A549 (cell line): ENCODE results near the gene SPOCK2. TPM values are rescaled to one million over a fixed set of nuclear protein-coding genes. Genes with fewer than 3 reads are reported as not detected.

Experiments
- ATAC-seq, 2 experiments: fragments of 200-7000 bp in 1 of 2; fragments of >200 bp in 1 of 2; cut with Nextera tagmentation in 1 of 2; cut with Tn5 transposase in 1 of 2; 3 replicates each; pipeline versions ENCODE4 v1.8.0 to v1.9.1; 2018 to 2020; ENCODE audit warnings: mild to moderate bottlenecking in 1 of 2, moderate library complexity in 1 of 2
- CTCF ChIA-PET: fragments of 300-600 bp; sonication (Branson Sonifier 250); formaldehyde crosslinking; extraction: SDS; loops from one replicate; lab custom pipeline; 2021; ENCODE audit warnings: antibody characterized with exemption, inconsistent platforms; lab: Yijun Ruan, JAX
- POLR2A ChIA-PET: fragments of 350-600 bp; formaldehyde crosslinking; extraction: SDS; loops from one replicate; lab custom pipeline; 2021; ENCODE audit warnings: antibody characterized with exemption, inconsistent platforms; lab: Yijun Ruan, JAX
- DNase-seq, 2 experiments: peaks; one replicate each; pipeline versions ENCODE4 v3.0.0 to v3.0.0-alpha.2; 2011 to 2016; ENCODE audit warnings: low read depth in 1 of 2, low spot score in 1 of 2
- FAIRE-seq: peaks from 2 replicates; lab custom pipeline; 2011; peaks lifted over from hg19 to GRCh38; lab: Jason Lieb, UNC
- H3K27ac ChIP-seq, 2 experiments: fragments of >200 bp; sonication (Bioruptor Twin); formaldehyde crosslinking; 3 replicates each; pipeline ENCODE4 v1.5.1; 2016 to 2017
- H3K4me1 ChIP-seq: fragments of >200 bp; sonication (Bioruptor Twin); formaldehyde crosslinking; 3 replicates; pipeline ENCODE4 v1.6.1; 2016
- H3K4me2 ChIP-seq: fragments of >200 bp; sonication (Bioruptor Twin); formaldehyde crosslinking; 3 replicates; pipeline ENCODE4 v1.6.1; 2016
- H3K4me3 ChIP-seq: fragments of >200 bp; sonication (Bioruptor Twin); formaldehyde crosslinking; 3 replicates; pipeline ENCODE4 v1.5.1; 2016
- H3K9me3 ChIP-seq: fragments of >200 bp; sonication (Bioruptor Twin); formaldehyde crosslinking; 3 replicates; pipeline ENCODE4 v1.6.1; 2016
- CEBPB ChIP-seq, 2 experiments: fragments of >200 bp in 1 of 2; sonication (Bioruptor Twin) in 1 of 2; formaldehyde crosslinking in 1 of 2; IDR thresholded peaks; 2 replicates each; pipeline ENCODE4 v1.6.1; 2012 to 2016
- ELK1 ChIP-seq: fragments of 150-350 bp; IDR thresholded peaks from 2 replicates; pipeline ENCODE4 v1.6.1; 2014; ENCODE audit warnings: low read depth, mild to moderate bottlenecking, low read length
- EP300 ChIP-seq, 2 experiments: fragments of >200 bp; sonication (Bioruptor Twin); formaldehyde crosslinking; IDR thresholded peaks; 2 replicates in 1 of 2; 3 replicates in 1 of 2; pipeline ENCODE4 v1.6.1; 2016 to 2017
- FOSB ChIP-seq: fragments of 250-450 bp; sonication (Bioruptor Pico); IDR thresholded peaks from 2 replicates; pipeline ENCODE4 v1.5.0; 2020; ENCODE audit warnings: mild to moderate bottlenecking, moderate library complexity
- FOSL2 ChIP-seq, 2 experiments: fragments of 450-650 bp in 1 of 2; fragments of >200 bp in 1 of 2; sonication (Bioruptor Twin) in 1 of 2; formaldehyde crosslinking; IDR thresholded peaks; 2 replicates each; pipeline versions ENCODE4 v1.5.0 to v1.6.1; 2016 to 2020; ENCODE audit warnings: mild to moderate bottlenecking in 1 of 2, moderate library complexity in 1 of 2
- HDAC2 ChIP-seq: fragments of 200-600 bp; sonication (generic); IDR thresholded peaks from 2 replicates; pipeline ENCODE4 v1.6.1; 2016
- HES2 ChIP-seq: fragments of >200 bp; sonication (Bioruptor Twin); formaldehyde crosslinking; IDR thresholded peaks from 2 replicates; pipeline ENCODE4 v1.6.1; 2016
- HOXA7 ChIP-seq: fragments of 250-450 bp; sonication (Bioruptor Pico); IDR thresholded peaks from 2 replicates; pipeline ENCODE4 v1.5.0; 2020; ENCODE audit warnings: mild to moderate bottlenecking, moderate library complexity
- HOXB13 ChIP-seq: fragments of 250-450 bp; sonication (Bioruptor Pico); IDR thresholded peaks from 2 replicates; pipeline ENCODE4 v1.5.0; 2020; ENCODE audit warnings: low read depth, mild to moderate bottlenecking, moderate library complexity
- HOXB5 ChIP-seq: fragments of 250-450 bp; sonication (Bioruptor Pico); IDR thresholded peaks from 2 replicates; pipeline ENCODE4 v1.5.0; 2020; ENCODE audit warnings: mild to moderate bottlenecking, moderate library complexity
- JUNB ChIP-seq: fragments of >200 bp; sonication (Bioruptor Twin); formaldehyde crosslinking; IDR thresholded peaks from 2 replicates; pipeline ENCODE4 v1.6.1; 2016
- KDM1A ChIP-seq: fragments of 200-600 bp; sonication (generic); IDR thresholded peaks from 2 replicates; pipeline ENCODE4 v1.6.1; 2016; ENCODE audit warnings: low read depth, mild to moderate bottlenecking
- KDM5A ChIP-seq: fragments of 200-600 bp; sonication (generic); IDR thresholded peaks from 2 replicates; pipeline ENCODE4 v1.6.1; 2016; ENCODE audit warnings: antibody characterized with exemption, mild to moderate bottlenecking
- MAZ ChIP-seq: fragments of 150-350 bp; IDR thresholded peaks from 2 replicates; pipeline ENCODE4 v1.6.1; 2014; ENCODE audit warnings: antibody characterized with exemption, low read depth, low read length, borderline replicate concordance
- NPAS2 ChIP-seq: fragments of 250-450 bp; sonication (Bioruptor Pico); IDR thresholded peaks from 2 replicates; pipeline ENCODE4 v1.8.0; 2022; ENCODE audit warnings: mild to moderate bottlenecking, moderate library complexity, borderline replicate concordance
- PBX3 ChIP-seq: IDR thresholded peaks from 2 replicates; pipeline ENCODE4 v1.6.1; 2012
- PHF8 ChIP-seq: fragments of 200-600 bp; sonication (generic); IDR thresholded peaks from 2 replicates; pipeline ENCODE4 v1.6.1; 2016; ENCODE audit warnings: low read depth, mild to moderate bottlenecking, antibody characterized with exemption, moderate library complexity, borderline replicate concordance
- RAD21 ChIP-seq, 2 experiments: fragments of >200 bp in 1 of 2; sonication (Bioruptor Twin) in 1 of 2; formaldehyde crosslinking in 1 of 2; IDR thresholded peaks in 1 of 2; conservative IDR thresholded peaks in 1 of 2; 2 replicates in 1 of 2; 3 replicates in 1 of 2; pipeline ENCODE4 v1.6.1; 2012 to 2018; ENCODE audit warnings: inconsistent platforms in 1 of 2
- RARB ChIP-seq: fragments of 250-450 bp; sonication (Bioruptor Pico); IDR thresholded peaks from 2 replicates; pipeline ENCODE4 v1.8.0; 2021; ENCODE audit warnings: mild to moderate bottlenecking, moderate library complexity
- RCOR1 ChIP-seq: fragments of 150-350 bp; IDR thresholded peaks from 2 replicates; pipeline ENCODE4 v1.6.1; 2014; ENCODE audit warnings: antibody characterized with exemption, low read length, low read depth
- USF2 ChIP-seq: fragments of 450-650 bp; IDR thresholded peaks from 2 replicates; pipeline ENCODE4 v1.6.1; 2014; ENCODE audit warnings: antibody characterized with exemption
- ZFP36 ChIP-seq: fragments of 450-650 bp; IDR thresholded peaks from 2 replicates; pipeline ENCODE4 v1.6.1; 2014; ENCODE audit warnings: borderline replicate concordance; ENCODE audit not compliant: partially characterized antibody
- ZNF302 ChIP-seq: fragments of 250-450 bp; sonication (Bioruptor Pico); IDR thresholded peaks from 2 replicates; pipeline ENCODE4 v1.9.0; 2021; ENCODE audit warnings: inconsistent platforms, mild to moderate bottlenecking, moderate library complexity
- WGBS: methylation state at CpG from one replicate; pipeline ENCODE4 v1.1.6; 2017; ENCODE audit errors: missing lambda C conversion rate; 5-methylcytosine and 5-hydroxymethylcytosine counted together
- polyA plus RNA-seq, 4 experiments: library from polyadenylated mRNA; depleted of rRNA in 3 of 4; stranded (reverse); fragments of >200 nt; fragmentation: RNase III in 1 of 4; extraction: RNeasy Plus Mini Kit Qiagen cat#74134 plus additional on column Dnase treatment in 1 of 4; gene quantifications; 2 replicates in 3 of 4; 3 replicates in 1 of 4; pipeline ENCODE4 v1.2.3, GENCODE V29; 2011 to 2017

SPOCK2 gene
- polyA plus RNA-seq, 2 of the 4 experiments (the other 2 are of a cell fraction), result 0.52 to 0.67 TPM

GRCh38 chr10:72041491-72041890 is 46.9 kb downstream of the SPOCK2 start:
- no peak for FAIRE-seq
- DNase-seq, result no peak
- H3K4me1 ChIP-seq, result peaks cover 18% of the 10 kb centered on the region
- H3K9me3 ChIP-seq, result no peaks in the 10 kb centered on the region
- no peak overlapping the region for H3K4me3 ChIP-seq
- no peak for TF ChIP-seq CEBPB (IDR thresholded peaks at IDR 0.05)
- TF ChIP-seq HOXB5 (CRISPR knock-in tag), result no peak
- TF ChIP-seq RCOR1, result no peak
- no peak for TF ChIP-seq USF2
- TF ChIP-seq KDM5A, result no peak
- no peak for TF ChIP-seq KDM1A
- TF ChIP-seq HES2, result no peak
- no peak for TF ChIP-seq JUNB
- TF ChIP-seq ZNF302 (CRISPR knock-in tag), result no peak
- TF ChIP-seq ZFP36, result no peak
- TF ChIP-seq RAD21 (conservative IDR thresholded peaks at IDR 0.05 in 1 of 2, IDR thresholded peaks at IDR 0.05 in 1 of 2), result no peak
- TF ChIP-seq MAZ, result no peak
- TF ChIP-seq FOSB (CRISPR knock-in tag), result no peak
- TF ChIP-seq EP300 (IDR thresholded peaks at IDR 0.05), result no peak
- no peak for TF ChIP-seq HDAC2
- TF ChIP-seq, all 56 proteins: peak for 0
- H3K4me2 ChIP-seq, result no peak overlapping the region
- H3K27ac ChIP-seq, result no peak overlapping the region
- POLR2A ChIA-PET, result no interaction called here
- CTCF ChIA-PET, result interaction anchor here (0.7 to 22.0 kb wide), 4 partner anchors 18 to 144 kb away, joined by 4 to 207 read pairs (median 73); no protein-coding TSS in a partner anchor
- 73% methylated on average over 6 of the region's 6 CpGs for WGBS
- ATAC-seq, result no peak

GRCh38 chr10:72039377-72039776 is 49.0 kb downstream of the SPOCK2 start:
- no peak overlapping the region for H3K4me2 ChIP-seq
- H3K9me3 ChIP-seq, result no peaks in the 10 kb centered on the region
- CTCF ChIA-PET, result interaction anchor here (0.9 to 22.0 kb wide), 9 partner anchors 9 to 289 kb away, joined by 3 to 207 read pairs (median 6); no protein-coding TSS in a partner anchor
- no peak overlapping the region for H3K27ac ChIP-seq
- no peak overlapping the region for H3K4me3 ChIP-seq
- H3K4me1 ChIP-seq, result peaks cover 18% of the 10 kb centered on the region
- no peak for TF ChIP-seq JUNB
- no peak for TF ChIP-seq HOXA7 (CRISPR knock-in tag)
- TF ChIP-seq HOXB13 (CRISPR knock-in tag), result no peak
- no peak for TF ChIP-seq ELK1
- TF ChIP-seq MAZ, result no peak
- TF ChIP-seq NPAS2 (CRISPR knock-in tag), result no peak
- TF ChIP-seq PBX3, result no peak
- TF ChIP-seq RARB (CRISPR knock-in tag), result no peak
- TF ChIP-seq FOSL2 (IDR thresholded peaks at IDR 0.05), result no peak
- TF ChIP-seq FOSL2 (CRISPR knock-in tag; IDR thresholded peaks at IDR 0.05), result no peak
- TF ChIP-seq PHF8, result no peak
- TF ChIP-seq, all 56 proteins: peak for 0
- FAIRE-seq (no peak), DNase-seq (no peak), ATAC-seq (no peak)
- WGBS, result 86% methylated on average over 9 of the region's 9 CpGs
- POLR2A ChIA-PET, result no interaction called here
